Activated T-helper 1 cell treated with anti-CD3 and anti-CD28 coated beads, Interleukin-2, amount 50 U/mL, for 16 hours (primary cell): ENCODE data around the gene NMB.
A peak's percentile ranks its signal among the peaks of the same experiment; 100 is the strongest.
"Not testable (repeated sequence)": the region's sequence is repeated elsewhere in the genome, so short reads cannot be mapped to it uniquely, and the experiment has no call there.

Experiments
- DNase-seq, 2 donors: peaks; one replicate each; pipeline ENCODE4 v3.0.0-alpha.2; 2020; ENCODE audit warnings: low read depth in 1 of 2, low spot score in 1 of 2

The NMB gene, protein sequence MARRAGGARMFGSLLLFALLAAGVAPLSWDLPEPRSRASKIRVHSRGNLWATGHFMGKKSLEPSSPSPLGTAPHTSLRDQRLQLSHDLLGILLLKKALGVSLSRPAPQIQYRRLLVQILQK

DNA sequence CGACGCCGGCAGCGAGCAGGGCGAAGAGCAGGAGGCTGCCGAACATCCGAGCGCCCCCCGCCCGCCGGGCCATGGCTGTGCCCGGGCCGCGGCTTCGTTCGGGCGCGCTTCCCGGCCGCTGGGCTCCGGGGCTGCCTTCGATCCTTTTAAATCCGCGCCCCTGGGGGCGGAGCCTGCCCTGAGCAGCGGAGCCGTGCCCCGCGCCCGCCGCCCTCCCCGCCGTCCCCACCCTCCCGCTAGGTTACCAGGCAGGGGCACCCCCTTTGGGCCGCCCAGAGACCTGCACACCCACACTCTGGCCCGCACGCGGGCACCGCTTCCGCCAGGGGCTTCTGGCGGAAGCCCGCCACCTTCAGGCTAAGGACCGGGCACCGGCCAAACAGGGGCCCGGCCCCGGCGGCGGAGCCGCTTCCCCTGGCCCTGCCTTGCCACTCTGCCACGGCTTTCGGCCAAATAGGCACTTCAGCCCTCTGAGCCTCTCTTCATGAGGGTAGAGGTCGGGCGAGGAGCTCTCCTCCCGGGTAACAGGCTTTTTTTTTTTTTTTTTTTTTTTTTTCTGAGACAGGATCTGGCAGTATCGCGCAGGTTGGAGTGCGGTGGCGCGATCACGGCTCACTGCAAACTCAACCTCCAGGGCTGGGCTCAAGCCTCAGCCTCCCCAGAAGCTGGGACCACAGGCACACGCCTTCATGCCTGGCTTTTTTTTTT is at the start of gene NMB:
Gene NMB (minus strand): TSS at position 120 of the 708 bp plus-strand sequence. CDS start 47 bp downstream, at position 73.
- DNase-seq = peak; percentile 60 to 80

DNA sequence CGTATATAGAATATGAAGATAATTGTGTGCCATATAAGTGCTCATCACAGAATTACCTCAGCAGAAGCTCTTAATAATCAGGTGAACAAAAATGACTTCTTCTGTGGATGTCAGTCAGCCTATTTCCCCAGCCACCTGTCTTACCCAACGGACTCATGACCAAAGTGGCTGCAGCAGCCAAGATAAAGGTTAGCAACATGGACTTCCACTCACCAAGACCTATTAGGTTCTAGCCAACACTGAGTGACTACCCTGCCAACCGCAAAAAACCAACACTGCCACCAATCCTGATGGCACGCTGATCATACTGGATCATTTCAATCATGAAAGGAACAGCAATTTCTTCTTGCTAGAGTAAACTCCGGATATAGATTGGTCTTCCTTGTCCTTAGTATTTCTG is 45.8 kb upstream of the NMB start:
- no peak for DNase-seq

DNA sequence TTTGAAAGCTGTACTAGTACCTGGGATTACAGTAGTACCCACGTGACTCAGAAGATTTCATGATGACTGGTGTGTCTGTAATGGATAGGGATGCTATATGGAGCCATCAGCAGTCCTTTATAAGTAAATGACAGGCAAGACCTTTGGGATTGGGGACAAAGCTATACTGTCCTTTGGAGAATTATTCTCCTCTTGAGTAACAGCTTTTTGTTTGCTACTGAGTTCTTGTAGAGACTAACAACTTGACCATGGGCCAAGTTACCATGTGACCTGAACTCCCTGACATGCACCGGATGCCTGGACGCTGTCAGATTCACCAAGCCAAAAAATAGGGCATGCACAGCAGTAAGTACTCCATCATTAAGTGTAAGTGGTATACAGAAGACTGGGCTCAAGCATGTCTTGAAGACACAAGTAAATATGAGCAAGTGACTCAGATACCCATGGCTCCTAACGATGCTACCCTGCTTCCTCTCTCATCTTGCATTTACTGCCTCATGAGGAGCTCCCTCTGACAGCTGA is 45.0 kb upstream of the NMB start:
- no peak for DNase-seq

- DNase-seq = no peak
Observed at GRCh38 chr15:84699538-84700191, 41.7 kb upstream of the NMB start.

- DNase-seq = no peak
Observed at GRCh38 chr15:84697236-84697990, 39.4 kb upstream of the NMB start.

- DNase-seq = no peak
Observed at GRCh38 chr15:84696757-84697156, 38.8 kb upstream of the NMB start.

DNA sequence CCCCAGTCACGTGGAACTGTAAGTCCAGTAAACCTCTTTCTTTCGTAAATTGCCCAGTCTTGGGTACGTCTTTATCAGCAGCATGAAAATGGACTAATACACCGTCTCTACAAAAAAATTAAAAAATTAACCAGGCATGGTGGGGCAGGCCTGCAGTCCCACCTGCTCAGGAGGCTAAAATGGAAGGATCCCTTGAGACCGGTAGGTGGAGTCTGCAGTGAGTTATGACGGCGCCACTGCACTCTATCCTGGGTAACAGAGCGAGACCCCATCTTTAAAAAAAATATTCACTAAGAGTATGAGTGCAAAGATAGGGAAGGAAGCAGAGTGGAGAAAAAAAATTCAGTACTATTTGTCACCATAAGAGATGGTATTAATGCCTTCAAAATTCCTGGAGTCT is 32.3 kb upstream of the NMB start:
- DNase-seq = no peak

DNA sequence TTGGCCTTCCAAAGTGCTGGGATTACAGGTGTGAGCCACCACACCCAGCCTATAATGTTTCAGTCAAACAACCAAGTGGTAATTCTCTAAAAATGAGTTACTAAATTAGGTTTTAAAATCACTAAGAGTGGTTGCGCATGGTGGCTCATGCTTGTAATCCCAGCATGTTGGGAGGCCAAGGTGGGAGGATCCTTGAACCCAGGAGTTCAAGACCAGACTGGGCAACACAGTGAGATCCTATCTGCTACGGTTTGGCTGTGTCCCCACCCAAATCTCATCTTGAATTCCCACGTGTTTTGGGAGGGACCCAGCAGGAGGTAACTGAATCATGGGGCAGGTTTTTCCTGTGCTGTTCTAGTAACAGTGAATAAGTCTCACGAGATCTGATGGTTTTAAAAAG is 31.9 kb upstream of the NMB start:
- no peak for DNase-seq

DNA sequence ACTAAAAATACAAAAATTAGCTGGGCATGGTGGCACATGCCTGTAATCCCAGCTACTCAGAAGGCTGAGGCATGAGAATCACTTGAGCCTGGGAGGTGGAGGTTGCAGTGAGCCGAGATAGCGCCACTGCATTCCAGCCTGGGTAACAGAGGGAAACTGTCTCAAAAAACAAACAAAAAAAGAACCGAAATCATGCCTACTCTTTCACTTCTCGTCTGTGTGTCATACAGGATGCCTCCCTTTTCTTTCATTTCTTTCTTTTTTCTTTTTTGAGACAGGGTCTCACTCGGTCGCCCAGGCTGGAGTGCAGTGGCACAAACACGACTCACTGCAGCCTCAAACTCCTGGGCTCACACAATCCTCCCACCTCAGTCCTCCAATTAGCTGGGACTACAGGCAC is 28.4 kb upstream of the NMB start:
- DNase-seq = not testable (repeated sequence)

GRCh38 chr15:84685304-84685703 is 27.3 kb upstream of the NMB start:
- no peak for DNase-seq

GRCh38 chr15:84684092-84684491 is 26.1 kb upstream of the NMB start:
- no peak for DNase-seq

DNA sequence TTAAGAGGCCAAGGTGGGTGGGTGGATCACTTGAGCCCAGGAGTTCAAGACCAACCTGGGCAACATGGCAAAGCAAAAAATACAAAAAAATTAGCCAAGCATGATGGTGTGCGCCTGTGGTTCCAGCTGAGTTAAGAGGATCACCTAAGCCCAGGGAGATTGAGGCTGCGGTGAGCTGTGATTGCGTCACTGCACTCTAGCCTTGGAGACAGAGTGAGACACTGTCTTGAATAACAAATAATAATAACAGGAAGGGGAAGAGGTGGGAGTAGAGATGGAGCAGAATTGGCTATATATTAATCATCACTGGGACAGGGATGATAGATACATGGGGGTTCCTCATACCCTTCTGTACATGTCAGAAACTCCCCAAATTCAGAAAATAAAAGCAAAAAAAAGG is 23.8 kb upstream of the NMB start:
- DNase-seq = peak in 1 of 2 donors; percentile 20

GRCh38 chr15:84671211-84671610 is 13.2 kb upstream of the NMB start:
- no peak for DNase-seq

DNA sequence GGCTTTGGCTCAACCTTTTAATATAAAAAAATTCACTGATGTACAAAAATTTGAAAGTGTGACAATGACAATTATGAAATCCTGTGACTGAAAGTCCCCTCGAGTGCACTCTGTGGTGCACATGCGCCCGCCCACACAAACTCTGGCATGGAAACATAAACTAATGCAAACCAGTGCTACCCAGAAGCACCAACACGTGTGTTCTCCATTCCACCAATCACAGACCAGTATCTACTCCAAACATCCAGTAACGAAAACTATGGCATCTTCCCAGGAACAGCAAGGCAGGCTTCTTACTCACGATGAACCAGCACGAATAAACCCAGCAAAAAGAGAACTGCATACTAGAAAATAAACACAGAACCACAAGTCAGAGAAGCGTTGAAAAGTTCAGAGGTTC is 11.7 kb upstream of the NMB start:
- DNase-seq = no peak

GRCh38 chr15:84668221-84668982 is 10.4 kb upstream of the NMB start:
- no peak for DNase-seq

DNA sequence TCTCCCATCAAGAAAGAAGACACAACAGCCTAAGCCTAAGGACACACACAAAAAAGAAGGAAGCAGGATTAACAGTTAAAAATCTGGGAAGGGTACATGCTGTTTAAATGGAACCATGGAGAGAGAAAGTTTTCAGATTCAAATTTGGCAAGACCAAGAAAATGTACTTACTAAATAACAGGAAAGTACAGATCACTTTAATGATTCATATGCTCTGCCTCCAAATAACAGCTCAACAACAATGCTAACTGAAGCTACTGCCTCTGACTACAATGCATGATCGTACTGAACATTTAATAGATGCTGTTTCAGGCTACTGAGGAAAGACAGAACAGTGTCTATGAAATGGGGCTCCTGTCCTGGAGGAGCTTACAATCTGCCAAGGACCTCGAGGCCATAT is 8.4 kb upstream of the NMB start:
- no peak for DNase-seq

- no peak for DNase-seq
Observed at GRCh38 chr15:84661001-84661400, 3.0 kb upstream of the NMB start.

- no peak for DNase-seq
Observed at GRCh38 chr15:84659904-84660781, 2.1 kb upstream of the NMB start.

DNA sequence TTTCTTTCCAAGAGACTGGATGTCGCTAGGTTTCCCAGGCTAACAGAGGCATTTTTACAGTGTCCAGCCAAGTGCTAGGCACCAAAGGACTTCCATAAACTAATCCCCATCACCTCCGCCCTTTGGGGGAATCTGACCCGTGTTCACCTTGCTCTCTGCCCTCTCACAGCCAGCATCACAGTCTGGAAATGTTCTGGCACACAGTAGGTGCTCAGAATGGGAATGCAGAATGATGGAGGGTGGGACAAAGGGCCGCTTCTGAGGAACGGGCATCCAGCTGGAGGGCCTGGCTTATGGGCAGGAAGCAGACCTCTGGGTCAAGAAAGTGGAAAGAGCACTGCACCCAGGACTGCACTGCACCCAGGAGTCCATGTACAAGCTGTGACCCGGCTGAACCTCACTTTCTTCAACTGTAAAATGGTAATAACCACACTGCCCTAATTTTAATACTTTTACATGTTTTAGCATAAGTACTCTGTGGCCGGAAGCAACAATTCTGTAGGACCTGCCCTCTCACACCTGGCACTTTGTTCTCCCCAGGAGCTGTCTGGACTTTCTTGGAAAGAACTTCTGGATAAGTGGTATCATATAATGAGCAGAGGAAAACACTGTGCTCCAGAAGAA is 901 bp upstream of the NMB start:
- DNase-seq = no peak

- no peak for DNase-seq
Observed at GRCh38 chr15:84657748-84658079, 285 bp downstream of the NMB start.
